ENCODE measurements around the gene AZIN2. TPM values are rescaled to one million over a fixed set of nuclear protein-coding genes. Genes with fewer than 3 reads are reported as not detected.

AZIN2 gene
- total and polyA plus RNA-seq, 3 donors from 2014 or later = 38.2 to 68.7 (median 56.9) TPM

DNA sequence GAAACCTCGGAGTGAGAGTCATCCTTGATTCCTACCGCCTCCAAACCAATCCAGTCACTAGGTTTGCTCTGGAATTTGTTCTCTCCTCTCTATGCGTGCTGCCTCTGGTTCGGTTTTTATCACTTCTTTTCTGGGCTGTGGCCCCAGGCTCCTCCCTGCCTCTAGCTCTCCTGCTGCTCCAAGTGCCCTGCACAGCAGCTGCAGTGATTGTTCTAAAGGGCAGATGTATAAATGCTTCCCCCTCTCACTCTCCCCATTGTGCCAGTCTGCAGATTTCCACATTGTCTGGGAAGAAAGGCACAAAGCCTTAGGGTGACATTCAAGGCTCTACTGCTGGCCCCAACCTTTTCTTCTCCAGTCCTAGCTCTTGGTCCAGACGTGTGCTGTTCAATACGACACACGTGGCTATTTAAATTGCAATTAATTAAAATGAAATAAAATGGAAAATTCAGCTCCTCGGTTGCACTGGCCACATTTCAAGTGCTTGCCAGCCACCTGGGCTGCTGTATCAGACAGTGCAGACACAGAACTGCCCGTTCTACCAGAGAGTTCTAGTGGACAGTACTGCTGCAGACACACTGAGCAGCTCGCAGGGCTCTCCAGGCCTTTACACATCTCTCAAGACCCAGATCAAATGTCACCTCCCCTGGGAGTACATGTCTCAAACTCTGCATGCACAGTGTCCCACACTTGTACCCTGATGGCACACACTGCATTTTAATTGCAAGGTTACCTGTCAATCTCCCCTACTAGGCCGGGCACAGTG is 88.5 kb downstream of the AZIN2 start:
- Histone ChIP-seq H3K27ac (no peak overlapping the region), H3K4me3 (no peak overlapping the region), H3K27me3 (no peaks in the 10 kb centered on the region), H3K9me3 (no peaks in the 10 kb centered on the region), H3K4me1 (peaks cover 5% of the 10 kb centered on the region), H3K36me3 (ENCODE audit: low read depth, missing control alignments) (no peaks in the 10 kb centered on the region)
- intact Hi-C loops (cut with DNase I; ENCODE audit: low total_unique reads) = no loop called here
- 51 to 63% methylated on average over 11 of the region's 11 CpGs for WGBS, 2 donors
- DNase-seq = no peak
- TF ChIP-seq, protein P1, sequence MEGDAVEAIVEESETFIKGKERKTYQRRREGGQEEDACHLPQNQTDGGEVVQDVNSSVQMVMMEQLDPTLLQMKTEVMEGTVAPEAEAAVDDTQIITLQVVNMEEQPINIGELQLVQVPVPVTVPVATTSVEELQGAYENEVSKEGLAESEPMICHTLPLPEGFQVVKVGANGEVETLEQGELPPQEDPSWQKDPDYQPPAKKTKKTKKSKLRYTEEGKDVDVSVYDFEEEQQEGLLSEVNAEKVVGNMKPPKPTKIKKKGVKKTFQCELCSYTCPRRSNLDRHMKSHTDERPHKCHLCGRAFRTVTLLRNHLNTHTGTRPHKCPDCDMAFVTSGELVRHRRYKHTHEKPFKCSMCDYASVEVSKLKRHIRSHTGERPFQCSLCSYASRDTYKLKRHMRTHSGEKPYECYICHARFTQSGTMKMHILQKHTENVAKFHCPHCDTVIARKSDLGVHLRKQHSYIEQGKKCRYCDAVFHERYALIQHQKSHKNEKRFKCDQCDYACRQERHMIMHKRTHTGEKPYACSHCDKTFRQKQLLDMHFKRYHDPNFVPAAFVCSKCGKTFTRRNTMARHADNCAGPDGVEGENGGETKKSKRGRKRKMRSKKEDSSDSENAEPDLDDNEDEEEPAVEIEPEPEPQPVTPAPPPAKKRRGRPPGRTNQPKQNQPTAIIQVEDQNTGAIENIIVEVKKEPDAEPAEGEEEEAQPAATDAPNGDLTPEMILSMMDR (IDR thresholded peaks at IDR 0.05) = no peak
- TF ChIP-seq POLR2A (IDR thresholded peaks at IDR 0.05) = no peak

Other genes with a start within 250 kb of the AZIN2 start
- 10 to 100 TPM in 1 of 2 donors, 1 to 10 TPM in 1; 9.4 to 16.3 TPM for gene FNDC5, start 210.2 kb upstream of the AZIN2 start, total RNA-seq
- gene FNDC5, start 210.2 kb upstream of the AZIN2 start, polyA plus RNA-seq (ENCODE audit: insufficient read depth, low read depth, low replicate concordance) = 11.3 TPM
- 1 to 10 TPM; 1.7 to 6.1 TPM for gene HPCA, start 194.7 kb upstream of the AZIN2 start, total RNA-seq
- gene HPCA, start 194.7 kb upstream of the AZIN2 start, polyA plus RNA-seq (ENCODE audit: insufficient read depth, low read depth, low replicate concordance) = 8.8 TPM
- gene TMEM54, start 179.8 kb upstream of the AZIN2 start, total RNA-seq = 10 to 100 TPM; 18.7 to 24.0 TPM
- gene TMEM54, start 179.8 kb upstream of the AZIN2 start, polyA plus RNA-seq (ENCODE audit: insufficient read depth, low read depth, low replicate concordance) = 23.0 TPM
- gene RNF19B, start 116.3 kb upstream of the AZIN2 start, total RNA-seq = 100 to 1,000 TPM; 140 to 141 TPM
- gene RNF19B, start 116.3 kb upstream of the AZIN2 start, polyA plus RNA-seq (ENCODE audit: insufficient read depth, low read depth, low replicate concordance) = 225 TPM
- 100 to 1,000 TPM; 181 to 219 TPM for gene AK2, start 44.3 kb upstream of the AZIN2 start, total RNA-seq
- 144 TPM for gene AK2, start 44.3 kb upstream of the AZIN2 start, polyA plus RNA-seq (ENCODE audit: insufficient read depth, low read depth, low replicate concordance)
- 1 to 10 TPM; 6.2 to 8.8 TPM for gene TRIM62, start 100.9 kb downstream of the AZIN2 start, total RNA-seq
- 6.0 TPM for gene TRIM62, start 100.9 kb downstream of the AZIN2 start, polyA plus RNA-seq (ENCODE audit: insufficient read depth, low read depth, low replicate concordance)
- 10 to 100 TPM; 26.6 to 28.6 TPM for gene ZNF362, start 175.3 kb downstream of the AZIN2 start, total RNA-seq
- gene ZNF362, start 175.3 kb downstream of the AZIN2 start, polyA plus RNA-seq (ENCODE audit: insufficient read depth, low read depth, low replicate concordance) = 16.3 TPM
- gene A3GALT2, start 239.9 kb downstream of the AZIN2 start, total RNA-seq = 1 to 10 TPM in 1 of 2 donors, under 1 TPM in 1; 0.87 to 1.7 TPM
- gene A3GALT2, start 239.9 kb downstream of the AZIN2 start, polyA plus RNA-seq (ENCODE audit: insufficient read depth, low read depth, low replicate concordance) = not detected